AG09309 (cell line): ENCODE data around the gene SRM.

Source experiments
- DNase-seq: peaks from one replicate; pipeline ENCODE4 v3.0.0-alpha.2; 2010; ENCODE audit warnings: low read depth
- H3K4me3 ChIP-seq: 2 replicates; pipeline ENCODE4 v1.5.1; 2011; ENCODE audit warnings: mild to moderate bottlenecking, low read depth, low read length, moderate library complexity; ENCODE audit not compliant: control insufficient read depth
- CTCF ChIP-seq: IDR thresholded peaks from 2 replicates; pipeline ENCODE4 v1.5.1; 2011; ENCODE audit warnings: mild to moderate bottlenecking, low read depth, low read length, inconsistent platforms; ENCODE audit not compliant: insufficient read depth, control insufficient read depth; ENCODE audit errors: missing control alignments

Gene SRM

GRCh38 chr1:11062965-11063401, 3.2 kb upstream of the SRM start:
- peak; percentile 77 for DNase-seq
- no peak overlapping the region for H3K4me3 ChIP-seq
- TF ChIP-seq CTCF = no peak

GRCh38 chr1:11061652-11062365, 2.0 kb upstream of the SRM start:
- no peak overlapping the region for H3K4me3 ChIP-seq
- TF ChIP-seq CTCF = no peak

GRCh38 chr1:11059155-11059967, 457 bp downstream of the SRM start:
- no peak for DNase-seq
- TF ChIP-seq CTCF = peak; percentile 1

More at GRCh38 chr1:11061652-11062365, 2.0 kb upstream of the SRM start:
- no peak for DNase-seq

DNA sequence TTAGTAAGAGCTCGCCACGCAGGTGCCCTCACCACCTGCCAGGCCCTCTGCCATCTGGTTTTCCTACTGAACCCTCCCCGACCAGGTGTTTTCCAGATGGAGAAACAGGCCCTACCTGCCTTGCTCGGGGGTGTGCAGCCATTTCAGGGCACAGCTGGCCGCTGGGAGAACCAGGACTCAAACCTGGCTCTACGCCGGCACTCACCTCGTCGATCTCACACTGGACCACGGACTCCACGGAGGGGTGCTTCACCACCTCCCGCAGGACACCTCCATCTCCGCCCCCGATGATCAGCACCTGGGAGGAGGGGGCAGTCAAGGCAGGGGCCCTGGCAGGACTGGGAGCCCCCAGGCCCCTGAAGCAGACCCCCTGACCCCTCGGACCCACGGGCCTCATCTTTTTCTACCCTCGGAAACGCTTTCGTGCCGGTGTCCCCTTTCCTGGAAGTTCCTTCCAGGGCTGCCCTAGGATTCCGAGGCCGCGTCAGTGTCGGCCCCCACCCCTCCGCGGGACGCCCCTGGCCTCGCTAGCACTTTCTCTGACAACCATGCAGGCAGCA, 1.1 kb downstream of the SRM start:
- H3K4me3 ChIP-seq = peak overlapping the region; percentile 99
- DNase-seq = no peak
- no peak for TF ChIP-seq CTCF

More at GRCh38 chr1:11059155-11059967, 457 bp downstream of the SRM start:
- peak overlapping the region; percentile 99 for H3K4me3 ChIP-seq

DNA sequence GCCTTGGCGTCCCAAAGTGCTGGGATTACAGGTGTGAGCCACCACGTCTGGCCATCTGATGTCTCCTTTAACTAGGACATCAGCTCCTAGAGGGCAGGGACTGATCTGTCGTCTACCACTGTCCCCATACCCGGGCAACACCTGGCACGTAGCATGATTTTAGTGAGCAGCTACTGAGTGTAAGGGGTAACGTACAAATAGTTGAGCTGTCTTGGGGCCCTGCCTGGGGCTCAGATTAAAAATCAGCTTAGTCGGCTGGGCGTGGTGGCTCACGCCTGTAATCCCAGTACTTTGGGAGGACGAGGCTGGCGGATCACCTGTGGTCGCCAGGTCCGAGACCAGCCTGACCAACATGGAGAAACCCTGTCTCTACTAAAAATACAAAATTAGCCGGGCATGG, 1.8 kb downstream of the SRM start:
- no peak for DNase-seq
- H3K4me3 ChIP-seq = no peak overlapping the region
- no peak for TF ChIP-seq CTCF

- no peak for TF ChIP-seq CTCF
- no peak overlapping the region for H3K4me3 ChIP-seq
- DNase-seq = no peak
Measured at GRCh38 chr1:11057477-11057876, 2.3 kb downstream of the SRM start.
